SHP77 (cell line): Measurements from ENCODE around the gene DERL3.

Experiments
- DNase-seq, 2 experiments: peaks; one replicate each; lab custom pipeline; 2025; lab: John Stamatoyannopoulos, UW

DERL3 gene

DNA sequence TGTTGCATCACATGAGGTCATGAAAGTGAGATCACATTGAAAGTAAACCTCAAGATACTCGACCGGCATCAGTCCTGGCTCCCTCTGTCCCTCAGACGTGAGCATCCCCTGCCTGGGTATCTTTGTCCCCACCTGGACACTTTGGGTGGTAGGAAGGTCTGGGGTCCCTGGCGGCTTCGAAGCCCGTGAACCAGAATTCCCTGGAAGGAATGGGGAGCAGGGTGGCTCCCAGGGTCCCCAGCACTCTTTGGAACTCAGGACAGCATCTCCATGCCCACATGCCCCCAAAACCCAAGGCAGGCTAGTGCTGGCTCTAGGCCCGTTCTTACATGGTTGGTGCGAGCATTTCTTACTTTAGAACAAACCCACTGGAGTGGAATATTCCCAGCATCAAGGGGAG lies 7.5 kb downstream of the DERL3 start:
- no peak for DNase-seq

DNA sequence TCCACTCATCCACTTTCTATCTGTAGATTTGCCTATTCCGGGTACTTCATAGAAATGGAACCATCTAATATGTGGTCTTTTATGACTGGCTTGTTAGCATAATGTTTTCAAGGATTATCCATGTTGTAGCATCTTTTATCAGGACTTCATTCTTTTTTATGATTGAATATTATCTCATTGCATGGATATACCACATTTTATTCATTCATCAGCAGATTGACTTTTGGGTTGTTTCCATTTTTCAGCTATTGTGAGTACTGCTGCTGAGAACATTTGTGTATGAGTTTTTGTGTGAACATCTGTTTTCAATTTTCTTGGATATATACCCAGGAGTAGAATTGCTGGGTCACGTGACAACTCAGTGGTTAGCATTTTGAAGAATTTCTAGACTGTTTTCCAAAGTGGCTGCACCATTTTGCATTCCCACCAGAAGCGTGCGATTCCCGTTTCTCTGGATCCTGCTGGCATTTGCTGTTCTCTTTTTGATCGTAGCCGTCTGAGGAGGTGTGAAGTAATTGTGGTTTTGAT lies 8.9 kb downstream of the DERL3 start:
- DNase-seq, result no peak

DNA sequence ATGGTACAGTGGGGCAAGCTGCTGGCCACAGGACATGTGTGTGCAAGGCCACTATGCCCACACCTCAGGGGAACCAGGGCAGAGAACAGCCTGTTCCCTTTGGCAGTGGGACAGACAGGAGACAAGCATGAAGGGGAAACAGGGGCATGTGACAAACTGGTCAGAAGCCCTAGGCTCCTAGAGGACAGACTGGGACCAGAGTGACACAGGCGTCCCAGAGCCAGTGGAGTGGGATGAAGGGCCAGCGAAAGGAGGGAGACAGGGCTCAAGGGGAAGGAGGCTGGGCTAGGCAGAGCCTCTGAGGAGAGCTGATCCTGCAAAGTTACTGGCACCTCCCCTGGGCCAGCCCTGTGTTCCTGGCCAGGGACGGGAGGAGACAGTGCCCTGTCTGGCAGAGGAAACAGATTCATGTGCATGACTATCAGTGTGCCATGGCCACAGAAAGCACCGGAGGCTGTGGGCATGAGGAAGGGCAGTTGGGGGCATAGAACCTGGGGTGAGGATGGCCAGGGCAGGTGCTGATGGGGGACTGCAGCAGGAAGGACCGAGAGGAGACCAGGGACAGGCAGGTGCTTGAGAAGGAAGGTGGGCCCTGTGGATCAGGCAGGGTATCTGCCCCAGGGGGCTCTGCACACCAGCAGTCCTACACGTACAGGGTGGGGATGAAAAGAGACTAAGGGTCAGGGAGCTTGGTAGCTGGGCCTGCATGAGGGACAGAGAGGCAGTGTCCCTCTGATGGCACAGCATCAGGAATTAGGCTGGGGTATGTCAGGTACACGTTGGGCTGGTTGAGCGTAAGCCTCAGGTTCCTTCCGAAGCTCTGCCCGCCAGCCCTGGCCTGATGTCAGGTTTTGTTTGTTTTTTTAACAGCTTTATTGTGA lies 9.8 kb downstream of the DERL3 start:
- DNase-seq, result no peak

DNA sequence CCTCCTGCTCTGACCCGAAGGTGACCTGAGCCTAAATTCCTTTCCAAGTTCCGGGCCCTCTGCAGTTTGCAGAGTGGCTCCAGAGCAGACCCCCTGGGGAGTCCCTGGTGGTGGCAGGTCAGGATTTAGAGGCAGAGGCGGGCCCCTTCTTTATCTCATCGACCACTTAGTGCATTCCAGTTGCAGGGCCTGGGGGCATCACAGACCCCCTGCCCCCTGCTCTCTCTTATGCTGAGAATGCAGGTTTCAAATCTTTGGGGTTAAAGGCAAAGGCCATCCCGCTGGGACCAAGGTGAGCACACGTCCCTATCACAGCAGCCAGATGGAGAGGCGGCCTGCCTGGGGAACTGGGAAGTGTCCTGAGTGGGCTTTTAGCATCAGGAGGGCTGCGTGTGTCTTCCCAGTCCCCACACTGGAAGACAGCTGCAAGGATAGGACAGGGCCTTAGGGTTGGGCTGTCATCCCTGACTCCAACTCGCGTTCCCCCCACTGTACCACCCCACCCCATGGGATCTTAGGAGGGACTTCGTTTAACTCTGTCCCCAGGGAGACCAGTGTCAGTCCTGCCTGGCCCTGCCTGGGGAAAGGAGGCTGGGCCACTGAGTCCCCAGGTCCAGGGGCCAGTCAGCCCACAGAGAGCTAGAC lies 11.3 kb downstream of the DERL3 start:
- DNase-seq, result no peak

DNA sequence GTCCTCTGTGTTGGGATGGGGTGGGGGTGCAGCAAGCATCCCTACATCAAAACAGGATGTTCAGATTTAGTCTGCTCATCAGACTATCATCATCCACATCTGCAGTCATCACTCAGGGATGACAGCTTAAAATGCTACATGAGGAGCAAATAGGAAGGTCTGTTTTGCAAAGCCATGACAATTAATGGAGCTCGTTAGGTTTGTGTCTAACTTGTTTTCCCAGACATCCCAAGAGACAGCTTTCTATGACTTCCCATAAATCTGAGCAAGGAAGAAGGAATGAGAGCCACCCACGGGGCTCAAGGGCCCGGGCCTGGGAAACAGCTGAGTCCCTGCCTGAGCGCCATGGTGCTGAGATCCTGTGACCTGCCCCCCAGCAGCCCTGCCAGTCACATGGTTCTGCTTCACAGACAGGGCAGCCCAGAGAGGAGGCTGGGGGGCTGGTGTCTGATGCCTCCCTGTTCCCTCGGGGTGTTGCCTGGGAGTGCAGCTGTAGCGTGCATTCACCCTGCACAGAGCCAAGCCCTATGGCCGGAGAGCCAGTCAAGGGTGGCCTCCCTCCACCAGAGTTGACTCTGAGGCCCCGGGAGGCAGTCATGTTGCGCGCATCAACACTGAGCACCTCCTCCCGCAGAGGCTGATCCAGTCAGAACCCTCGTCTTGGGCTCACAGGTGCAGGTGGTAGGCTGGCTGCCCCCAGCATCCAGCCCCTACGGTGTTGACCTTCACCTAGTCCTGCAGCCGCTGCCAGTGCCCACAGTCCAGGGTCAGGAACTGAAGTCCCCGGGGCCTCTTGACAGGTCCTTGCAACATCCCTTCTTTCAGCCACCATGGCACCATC lies 12.1 kb downstream of the DERL3 start:
- no peak for DNase-seq

DNA sequence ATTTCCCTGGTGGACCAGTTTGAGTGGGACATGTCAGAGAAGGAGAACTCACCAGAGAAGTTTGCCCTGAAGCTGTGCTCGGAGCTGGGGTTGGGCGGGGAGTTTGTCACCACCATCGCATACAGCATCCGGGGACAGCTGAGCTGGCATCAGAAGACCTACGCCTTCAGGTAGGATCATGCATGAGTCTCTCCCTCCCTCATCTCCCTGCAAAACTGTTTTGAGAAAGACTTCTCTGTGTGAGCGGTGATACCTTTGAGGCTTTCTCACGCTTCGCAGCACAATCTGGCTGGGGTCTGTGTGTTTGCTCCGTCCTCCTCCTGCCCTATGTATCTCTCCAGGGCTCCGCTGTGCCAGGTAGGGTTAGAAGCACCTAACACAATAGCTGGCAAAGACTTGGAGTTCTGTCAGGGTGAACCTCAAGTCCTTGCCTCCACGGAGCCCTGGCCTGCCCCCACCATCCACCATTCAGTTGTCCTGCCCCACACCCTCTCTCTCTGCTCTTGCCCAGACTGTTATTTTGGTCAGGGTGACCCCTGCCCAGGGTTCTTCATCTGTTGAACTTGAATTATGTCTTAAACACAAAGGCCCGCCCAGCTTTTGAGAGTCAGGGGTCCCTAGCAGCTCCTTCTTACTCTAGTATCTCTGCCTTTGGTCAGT lies 13.4 kb downstream of the DERL3 start:
- no peak for DNase-seq

DNA sequence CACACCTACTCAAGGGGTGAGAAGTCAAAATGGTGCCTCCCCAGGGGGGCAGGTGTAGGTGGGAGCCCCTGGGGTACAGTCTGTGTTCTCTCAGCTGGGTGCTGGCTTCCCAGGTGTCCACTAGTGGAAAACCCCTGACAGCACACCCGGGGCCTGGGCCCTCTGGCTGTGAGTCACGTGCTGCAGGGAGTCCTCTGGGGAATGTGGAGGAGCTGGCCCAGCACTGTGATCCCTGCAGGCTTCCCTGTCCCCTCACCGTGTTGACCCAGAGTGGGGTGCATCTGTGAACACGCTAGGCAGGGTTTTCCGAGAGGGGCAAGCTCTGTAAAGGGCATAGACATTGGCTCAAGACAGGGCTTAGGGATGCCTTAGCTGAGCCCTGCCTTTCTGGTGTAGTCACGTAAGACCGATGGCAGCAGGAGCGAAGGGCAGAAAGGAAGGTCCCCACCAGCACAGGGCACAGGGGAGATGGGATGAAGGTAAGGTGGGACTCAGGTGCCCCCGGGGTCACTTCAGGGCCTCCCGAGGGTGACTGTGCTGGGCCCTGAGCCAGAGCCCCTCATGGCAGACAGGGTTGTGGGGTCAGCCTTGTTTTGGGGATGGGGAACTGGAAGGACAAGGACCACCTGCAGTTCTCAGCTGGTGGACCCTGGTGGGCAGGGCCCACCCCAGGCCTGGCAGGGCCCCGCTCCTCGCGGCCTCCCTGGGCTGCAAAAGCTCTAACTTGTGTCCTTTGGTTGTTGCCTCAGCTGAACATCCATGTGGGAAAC lies 14.1 kb downstream of the DERL3 start:
- no peak for DNase-seq

DNA sequence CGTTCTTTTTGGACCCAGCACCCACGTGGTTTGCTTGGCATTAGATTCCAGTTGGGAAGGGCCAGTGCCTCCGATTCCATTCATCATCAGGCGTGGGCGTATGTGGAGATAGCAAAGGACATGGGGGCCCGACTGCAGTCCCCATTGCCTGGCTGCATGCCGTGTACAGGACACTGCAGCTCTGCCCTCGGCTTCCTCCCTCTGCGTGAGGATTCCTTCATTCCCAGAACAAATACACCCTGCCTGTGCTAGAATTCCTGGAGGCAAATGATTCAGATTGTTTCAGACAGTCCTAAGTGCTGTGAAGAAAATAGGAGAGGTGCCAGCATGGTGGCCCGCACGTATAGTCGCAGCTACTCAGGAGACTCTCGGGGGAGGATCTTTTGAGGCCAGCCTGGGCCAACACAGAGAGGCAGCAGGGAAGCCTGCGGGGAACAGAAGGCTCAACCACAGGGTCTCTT lies 15.4 kb downstream of the DERL3 start:
- no peak for DNase-seq

DNA sequence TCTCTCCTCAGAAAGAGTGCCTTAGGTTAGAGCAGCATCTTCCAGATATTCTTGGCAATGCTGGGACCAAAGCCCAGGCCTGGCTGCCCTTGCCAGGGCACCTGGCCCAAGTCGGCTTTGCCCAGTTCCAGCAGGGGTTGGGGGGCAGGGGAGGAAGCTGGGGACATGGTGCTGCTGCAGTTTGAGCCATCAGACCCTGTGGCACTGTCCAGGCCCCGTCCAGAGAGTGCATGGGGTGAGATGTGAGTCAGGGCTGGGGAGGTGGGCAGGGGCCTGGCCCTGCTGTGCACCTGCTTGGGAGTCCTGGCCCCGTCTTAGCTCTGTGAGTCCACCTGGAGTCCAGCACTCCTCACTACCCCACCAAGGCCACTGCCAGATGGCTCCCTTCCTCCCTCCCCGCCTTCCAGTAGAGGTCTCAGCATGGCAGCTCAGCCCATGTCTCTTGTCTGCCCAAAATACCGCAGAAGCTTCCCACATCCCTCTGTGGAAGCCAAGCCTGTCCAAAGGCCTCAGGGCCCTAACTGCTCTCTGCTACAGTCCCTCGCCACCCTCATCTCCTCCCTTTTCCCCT lies 16.6 kb downstream of the DERL3 start:
- DNase-seq, result no peak

DNA sequence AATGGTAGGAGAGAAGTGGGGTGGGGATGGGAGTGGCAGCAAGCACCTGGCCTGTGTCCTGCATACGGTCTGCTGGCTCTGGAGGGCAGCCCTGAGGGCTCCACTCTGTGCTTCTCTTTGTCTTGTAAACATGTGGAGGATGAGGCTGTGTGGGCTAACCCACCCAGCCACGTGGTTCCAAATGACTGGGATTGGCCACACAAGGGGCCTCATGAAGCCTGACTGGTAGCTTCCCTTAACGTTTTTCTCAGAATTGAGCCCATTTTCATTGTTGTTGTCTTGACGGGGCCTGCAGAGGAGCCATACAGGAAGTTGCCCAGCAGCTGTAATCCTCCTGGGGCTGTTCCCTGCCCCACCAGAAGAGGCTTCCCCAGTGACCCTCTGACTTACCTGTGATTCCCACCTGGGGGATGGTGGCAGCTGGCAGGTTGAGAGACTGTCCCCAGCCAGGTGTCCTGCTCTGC lies 18.0 kb downstream of the DERL3 start:
- DNase-seq, result no peak

DNA sequence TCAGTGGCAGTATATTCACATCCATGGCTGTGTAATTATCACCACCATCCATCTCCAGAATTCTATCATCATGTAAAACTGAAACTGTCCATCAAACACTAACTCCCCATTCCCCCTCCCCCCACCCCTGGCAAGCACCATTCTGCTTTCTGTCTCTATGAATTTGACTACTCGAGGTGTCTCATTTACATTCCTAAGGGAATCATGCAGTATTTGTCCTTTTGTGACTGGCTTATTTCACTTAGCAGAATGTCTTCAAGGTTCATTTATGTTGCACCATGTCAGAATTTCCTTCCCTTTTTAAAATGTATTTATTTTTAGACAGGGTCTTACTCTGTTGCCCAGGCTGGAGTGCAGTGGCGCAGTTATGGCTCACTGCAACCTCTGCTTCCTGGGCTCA lies 20.3 kb downstream of the DERL3 start:
- DNase-seq, result no peak

DNA sequence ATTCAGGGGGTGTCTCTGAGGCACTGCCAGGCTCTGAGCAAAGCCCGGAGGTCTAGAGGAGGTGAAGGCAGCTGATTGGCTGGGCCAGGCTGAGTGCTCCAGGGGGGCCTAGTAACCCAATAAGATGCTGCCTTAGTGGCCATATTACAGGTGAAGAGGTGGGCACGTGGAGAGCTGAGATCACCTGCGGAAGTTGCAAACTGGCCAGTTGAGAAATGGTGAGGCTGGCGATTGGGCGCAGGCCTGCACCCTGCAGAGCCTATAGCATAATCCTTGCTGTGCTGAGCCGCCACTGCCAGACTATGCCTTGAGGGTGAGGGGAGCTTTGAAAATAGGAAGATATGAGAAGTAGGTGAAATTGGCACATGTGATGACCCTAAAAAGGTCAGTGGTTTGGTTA lies 21.7 kb downstream of the DERL3 start:
- DNase-seq, result no peak

DNA sequence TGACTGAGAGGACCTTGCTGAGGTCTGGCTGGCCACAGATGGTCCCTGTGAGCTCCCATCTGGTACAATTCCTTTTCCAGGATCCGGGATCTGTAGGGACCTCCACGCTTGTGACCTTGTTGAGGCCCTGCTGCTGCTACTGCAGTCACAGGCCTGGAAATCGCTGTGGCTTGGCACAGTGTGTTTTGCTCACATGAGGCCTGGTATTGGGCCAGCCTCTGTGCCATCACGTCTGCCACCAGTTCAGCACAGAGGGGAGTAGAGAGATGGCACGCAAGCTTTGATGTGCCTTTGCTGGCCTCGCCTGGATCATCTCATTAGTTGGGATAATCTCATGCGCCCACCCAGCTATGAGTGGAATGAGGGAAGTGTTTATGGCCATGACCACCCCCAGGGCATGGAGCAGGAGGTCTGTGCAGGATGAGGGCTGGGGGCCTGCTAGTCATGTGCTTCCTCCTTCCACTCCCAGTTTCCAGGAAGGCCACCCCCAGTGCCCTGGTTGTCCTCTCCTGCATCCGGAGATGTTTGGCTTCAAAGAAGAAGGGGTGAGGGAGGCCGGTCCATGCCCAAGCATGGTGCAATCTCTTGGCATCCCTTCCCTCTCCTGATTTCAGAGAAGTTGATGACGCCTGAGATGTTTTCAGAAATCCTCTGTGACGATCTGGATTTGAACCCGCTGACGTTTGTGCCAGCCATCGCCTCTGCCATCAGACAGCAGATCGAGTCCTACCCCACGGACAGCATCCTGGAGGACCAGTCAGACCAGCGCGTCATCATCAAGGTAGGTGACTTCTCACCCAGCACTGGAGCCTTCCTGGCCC lies 22.4 kb downstream of the DERL3 start:
- no peak for DNase-seq

DNA sequence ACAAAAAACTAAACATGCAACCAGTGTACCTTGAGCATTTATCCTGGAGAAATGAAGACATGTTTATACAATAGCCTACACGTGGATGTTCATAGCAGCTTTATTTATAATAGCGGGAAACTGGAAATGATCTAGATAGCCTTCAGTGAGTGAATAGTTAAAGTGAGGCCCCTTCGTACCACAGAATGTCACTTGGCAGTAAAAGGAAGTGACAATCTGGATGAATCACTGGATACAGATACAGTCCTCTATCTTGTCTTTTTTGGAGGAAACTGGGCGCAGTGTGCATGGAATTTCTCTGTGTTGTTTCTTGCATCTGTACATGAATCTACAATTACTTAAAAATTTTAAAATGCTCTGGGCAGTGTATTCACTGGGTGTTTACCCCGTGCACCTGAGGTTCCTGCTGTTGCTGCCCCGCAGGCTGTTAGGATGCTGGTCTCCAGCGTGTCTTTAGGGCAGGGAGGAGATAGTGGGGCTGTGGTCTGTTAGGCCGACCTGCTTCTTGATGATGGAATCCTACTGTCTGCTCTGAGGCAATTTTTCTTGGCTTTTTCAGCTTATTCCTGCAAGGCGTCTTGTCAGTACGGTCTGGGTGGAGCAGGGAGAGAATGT lies 23.2 kb downstream of the DERL3 start:
- DNase-seq, result no peak

DNA sequence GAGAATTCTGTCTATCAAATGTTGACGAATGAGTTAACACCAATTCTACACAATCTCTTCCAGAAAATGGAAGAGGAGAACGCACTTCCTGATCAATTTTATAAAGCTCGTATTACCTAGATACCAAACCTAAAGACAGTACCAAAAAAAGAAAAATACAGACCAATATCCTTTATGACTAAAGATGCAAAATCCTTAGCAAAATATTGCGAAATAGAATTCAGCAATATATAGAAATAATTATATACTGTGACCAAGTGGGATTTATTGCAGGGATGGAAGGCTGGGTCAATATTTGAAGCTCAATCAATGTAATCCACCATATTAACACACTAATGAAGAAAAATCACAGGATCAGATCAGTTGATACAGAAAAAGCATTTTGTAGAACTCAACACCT lies 26.4 kb downstream of the DERL3 start:
- no peak for DNase-seq

DNA sequence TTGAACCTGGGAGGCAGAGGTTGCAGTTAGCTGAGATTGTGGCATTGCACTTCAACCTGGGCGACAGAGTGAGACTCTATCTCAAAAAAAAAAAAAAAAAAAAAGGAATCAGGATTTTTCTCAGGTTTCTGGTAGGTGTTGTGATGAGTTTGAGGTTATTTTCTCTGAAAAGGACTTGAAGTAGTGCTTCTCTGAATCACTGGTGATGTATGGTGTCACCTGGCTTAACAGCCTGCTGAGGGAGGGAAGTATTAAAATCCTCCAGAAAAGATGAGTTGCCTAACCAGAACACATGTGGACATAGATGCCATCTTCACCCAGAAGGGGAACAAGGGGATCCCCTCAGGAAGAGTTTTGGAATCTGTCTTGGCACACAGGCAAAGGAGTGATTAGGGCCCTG lies 32.0 kb downstream of the DERL3 start:
- no peak for DNase-seq

DNA sequence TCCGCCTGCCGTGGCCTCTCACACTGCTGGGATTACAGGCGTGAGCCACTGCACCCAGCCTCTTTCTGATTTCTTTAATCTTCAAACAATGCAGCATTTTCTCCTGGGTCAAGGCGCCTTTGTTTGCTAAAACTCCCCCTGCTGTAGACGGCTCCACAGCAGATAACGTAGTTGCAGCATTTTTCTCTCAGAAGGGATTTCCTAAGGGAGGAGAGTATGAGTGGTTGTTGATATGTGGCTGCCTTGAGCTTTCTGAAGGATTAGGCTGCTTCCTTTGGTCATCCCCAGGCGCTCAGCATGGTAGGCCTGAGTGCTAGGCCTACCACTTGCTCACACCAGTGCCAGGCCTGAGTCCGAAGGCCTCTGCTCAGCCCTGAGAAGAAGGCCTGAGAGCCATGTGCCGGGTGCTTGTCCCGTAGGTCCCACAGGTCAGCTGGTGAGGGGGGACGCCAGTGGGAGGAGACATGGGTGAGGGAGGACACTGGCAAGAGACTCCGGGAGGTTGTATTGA lies 34.0 kb downstream of the DERL3 start:
- DNase-seq, result no peak

DNA sequence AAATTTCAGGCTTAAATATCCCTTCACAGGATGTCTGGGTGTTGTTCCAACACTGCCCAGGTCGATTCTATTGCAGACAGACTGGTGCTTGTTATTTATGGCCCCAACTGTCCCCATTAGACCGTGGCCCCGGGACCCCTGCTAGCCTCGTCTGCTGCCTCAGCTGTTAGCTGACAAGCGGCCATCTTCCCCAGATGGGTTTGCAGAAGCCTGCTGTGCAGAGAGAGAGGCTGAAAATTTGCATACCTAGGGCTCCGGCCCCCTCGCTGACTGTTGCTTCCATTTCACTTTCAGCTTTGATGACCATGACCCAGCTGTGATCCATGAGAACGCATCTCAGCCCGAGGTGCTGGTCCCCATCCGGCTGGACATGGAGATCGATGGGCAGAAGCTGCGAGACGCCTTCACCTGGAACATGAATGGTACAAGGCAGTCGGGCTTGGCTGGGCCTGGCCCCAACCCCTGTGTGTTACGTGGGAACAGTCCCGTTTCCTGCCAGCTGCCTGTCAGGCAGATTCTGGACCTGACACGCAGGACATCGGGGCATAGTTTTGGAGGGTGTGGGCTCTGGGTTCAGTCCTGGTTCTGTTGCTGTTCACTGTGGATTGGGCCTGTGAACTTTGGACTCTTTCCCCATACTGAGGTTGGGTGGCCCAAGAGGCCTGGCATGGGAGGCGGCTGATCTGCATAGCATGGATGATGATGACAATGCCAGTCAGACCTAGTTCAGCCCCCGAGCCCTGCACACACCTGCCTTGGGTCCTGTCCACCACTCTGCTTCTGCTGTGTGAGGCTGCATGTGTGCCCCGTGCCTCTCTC lies 35.6 kb downstream of the DERL3 start:
- no peak for DNase-seq
